Measurements from ENCODE around the gene RELN.

DNA sequence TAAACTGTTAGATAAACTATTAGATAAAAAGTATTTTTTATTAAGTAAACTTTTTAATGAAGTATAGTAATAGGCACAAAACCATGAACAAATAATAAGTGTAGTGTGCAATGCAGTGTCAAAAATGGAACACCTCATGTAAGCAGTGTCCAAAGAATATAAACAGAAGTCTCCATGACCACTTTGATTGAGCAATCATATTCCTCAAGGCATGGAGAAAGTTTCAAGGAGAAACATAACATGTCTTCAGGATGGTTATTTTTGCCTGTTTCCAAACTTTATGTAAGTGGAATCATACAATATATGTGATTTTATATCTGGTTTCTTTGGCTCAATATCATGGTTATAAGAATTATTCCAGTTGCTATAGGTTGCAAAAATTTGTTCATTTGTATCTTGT, 6.1 kb upstream of the RELN start:
- TF ChIP-seq CTCF (IDR thresholded peaks at IDR 0.05), result no peak
- no peak for TF ChIP-seq POLR2A (IDR thresholded peaks at IDR 0.05)

All from heart left ventricle (tissue), 13 donors.